Measurements from ENCODE around the gene NOX3.

GRCh38 chr6:155439376-155439775, 16.3 kb downstream of the NOX3 start:
- TF ChIP-seq CTCF (conservative IDR thresholded peaks at IDR 0.05; ENCODE audit: low read length) (no peak), EZH2phosphoT487 (IDR thresholded peaks at IDR 0.05; ENCODE audit: borderline replicate concordance) (no peak)
